Liver (tissue), 3 donors: ENCODE measurements around the gene CBX2.

Experiments used
- EGR1 ChIP-seq, 2 donors: IDR thresholded peaks; 2 replicates each; pipeline ENCODE4 v1.6.1; 2016 to 2018; ENCODE audit warnings: antibody characterized with exemption in 2 of 2, low read depth in 2 of 2
- FOXA1 ChIP-seq: IDR thresholded peaks from 2 replicates; pipeline ENCODE4 v1.6.1; 2016; ENCODE audit warnings: antibody characterized with exemption
- GABPA ChIP-seq, 2 donors: IDR thresholded peaks in 1 of 2; conservative IDR thresholded peaks in 1 of 2; 2 replicates each; pipeline ENCODE4 v1.6.1; 2016; ENCODE audit warnings: antibody characterized with exemption in 2 of 2, mild to moderate bottlenecking in 1 of 2, moderate library complexity in 1 of 2
- JUND ChIP-seq, 2 donors: IDR thresholded peaks; 2 replicates each; pipeline ENCODE4 v1.6.1; 2016; ENCODE audit warnings: antibody characterized with exemption in 2 of 2
- RAD21 ChIP-seq, 2 donors: IDR thresholded peaks; 2 replicates each; pipeline ENCODE4 v1.6.1; 2016; ENCODE audit warnings: antibody characterized with exemption in 2 of 2, mild to moderate bottlenecking in 2 of 2
- RXRA ChIP-seq, 2 donors: IDR thresholded peaks; 2 replicates each; pipeline ENCODE4 v1.6.1; 2017 to 2018; ENCODE audit warnings: antibody characterized with exemption in 2 of 2, mild to moderate bottlenecking in 1 of 2
- SP1 ChIP-seq: IDR thresholded peaks from 2 replicates; pipeline ENCODE4 v1.6.1; 2018; ENCODE audit warnings: antibody characterized with exemption, mild to moderate bottlenecking
- YY1 ChIP-seq: IDR thresholded peaks from 2 replicates; pipeline ENCODE4 v1.6.1; 2016; ENCODE audit warnings: antibody characterized with exemption, mild to moderate bottlenecking
- TF ChIP-seq, protein P1 (sequence below): fragments of 150-350 bp; IDR thresholded peaks from 2 replicates; pipeline ENCODE4 v1.5.1; 2017; ENCODE audit warnings: improper control_type of control experiment, low read depth, low read length; ENCODE audit not compliant: missing input control
- TF ChIP-seq, protein P2 (sequence below): IDR thresholded peaks from 2 replicates; pipeline ENCODE4 v1.6.1; 2016; ENCODE audit warnings: antibody characterized with exemption
- TF ChIP-seq, protein P3 (sequence below): IDR thresholded peaks from 2 replicates; pipeline ENCODE4 v1.6.1; 2016; ENCODE audit warnings: antibody characterized with exemption
- TF ChIP-seq, protein P4 (sequence below): IDR thresholded peaks from 2 replicates; pipeline ENCODE4 v1.6.1; 2016; ENCODE audit warnings: antibody characterized with exemption, mild to moderate bottlenecking
- TF ChIP-seq, protein P5 (sequence below): IDR thresholded peaks from 2 replicates; pipeline ENCODE4 v1.6.1; 2016; ENCODE audit warnings: antibody characterized with exemption
- donor health status: healthy.
- donor health status: healthy.

DNA sequence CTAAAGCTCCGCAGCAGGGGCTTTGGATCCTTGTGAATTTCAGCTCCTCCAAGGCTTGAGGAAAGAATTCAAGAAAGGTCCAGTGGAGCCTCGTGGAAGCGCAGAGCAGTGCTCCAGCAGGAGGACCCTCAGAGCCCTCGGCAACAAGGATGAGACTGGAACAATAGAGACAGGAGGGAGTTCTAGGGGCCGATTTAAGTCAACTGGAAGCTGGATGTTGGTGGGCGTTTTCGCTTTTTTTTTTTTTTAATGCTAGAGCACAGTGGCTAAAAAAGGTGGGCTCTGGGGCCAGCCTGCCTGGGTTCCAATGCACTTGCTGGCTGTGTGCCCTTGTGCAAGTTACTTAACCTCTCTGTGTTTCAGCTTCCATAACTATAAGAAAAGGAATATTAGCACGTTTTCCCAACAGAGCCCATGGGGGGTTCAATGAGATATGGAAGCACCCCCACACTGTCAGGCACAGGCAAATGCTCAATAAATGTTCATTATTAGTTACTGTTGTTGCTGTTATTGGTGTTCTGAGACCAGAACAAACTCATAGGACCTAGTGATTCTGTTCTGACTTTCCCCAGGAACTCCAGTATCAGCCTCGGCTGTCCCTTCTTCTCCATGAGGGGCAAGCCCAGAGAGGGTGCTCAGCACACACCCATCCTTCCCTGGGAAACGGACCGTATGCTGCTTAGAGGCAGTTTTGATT, 24.2 kb downstream of the CBX2 start:
- TF ChIP-seq, protein P1, sequence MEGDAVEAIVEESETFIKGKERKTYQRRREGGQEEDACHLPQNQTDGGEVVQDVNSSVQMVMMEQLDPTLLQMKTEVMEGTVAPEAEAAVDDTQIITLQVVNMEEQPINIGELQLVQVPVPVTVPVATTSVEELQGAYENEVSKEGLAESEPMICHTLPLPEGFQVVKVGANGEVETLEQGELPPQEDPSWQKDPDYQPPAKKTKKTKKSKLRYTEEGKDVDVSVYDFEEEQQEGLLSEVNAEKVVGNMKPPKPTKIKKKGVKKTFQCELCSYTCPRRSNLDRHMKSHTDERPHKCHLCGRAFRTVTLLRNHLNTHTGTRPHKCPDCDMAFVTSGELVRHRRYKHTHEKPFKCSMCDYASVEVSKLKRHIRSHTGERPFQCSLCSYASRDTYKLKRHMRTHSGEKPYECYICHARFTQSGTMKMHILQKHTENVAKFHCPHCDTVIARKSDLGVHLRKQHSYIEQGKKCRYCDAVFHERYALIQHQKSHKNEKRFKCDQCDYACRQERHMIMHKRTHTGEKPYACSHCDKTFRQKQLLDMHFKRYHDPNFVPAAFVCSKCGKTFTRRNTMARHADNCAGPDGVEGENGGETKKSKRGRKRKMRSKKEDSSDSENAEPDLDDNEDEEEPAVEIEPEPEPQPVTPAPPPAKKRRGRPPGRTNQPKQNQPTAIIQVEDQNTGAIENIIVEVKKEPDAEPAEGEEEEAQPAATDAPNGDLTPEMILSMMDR = no peak
- TF ChIP-seq RAD21 (IDR thresholded peaks at IDR 0.05) (no peak), YY1 (no peak), GABPA (IDR thresholded peaks at IDR 0.05 in 1 of 2, conservative IDR thresholded peaks at IDR 0.05 in 1 of 2) (no peak), EGR1 (IDR thresholded peaks at IDR 0.05; ENCODE audit: low read depth in 2 of 2) (no peak), JUND (IDR thresholded peaks at IDR 0.05) (no peak), SP1 (no peak), FOXA1 (no peak), RXRA (IDR thresholded peaks at IDR 0.05) (no peak)
- TF ChIP-seq, protein P2, sequence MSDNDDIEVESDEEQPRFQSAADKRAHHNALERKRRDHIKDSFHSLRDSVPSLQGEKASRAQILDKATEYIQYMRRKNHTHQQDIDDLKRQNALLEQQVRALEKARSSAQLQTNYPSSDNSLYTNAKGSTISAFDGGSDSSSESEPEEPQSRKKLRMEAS = no peak
- TF ChIP-seq, protein P3, sequence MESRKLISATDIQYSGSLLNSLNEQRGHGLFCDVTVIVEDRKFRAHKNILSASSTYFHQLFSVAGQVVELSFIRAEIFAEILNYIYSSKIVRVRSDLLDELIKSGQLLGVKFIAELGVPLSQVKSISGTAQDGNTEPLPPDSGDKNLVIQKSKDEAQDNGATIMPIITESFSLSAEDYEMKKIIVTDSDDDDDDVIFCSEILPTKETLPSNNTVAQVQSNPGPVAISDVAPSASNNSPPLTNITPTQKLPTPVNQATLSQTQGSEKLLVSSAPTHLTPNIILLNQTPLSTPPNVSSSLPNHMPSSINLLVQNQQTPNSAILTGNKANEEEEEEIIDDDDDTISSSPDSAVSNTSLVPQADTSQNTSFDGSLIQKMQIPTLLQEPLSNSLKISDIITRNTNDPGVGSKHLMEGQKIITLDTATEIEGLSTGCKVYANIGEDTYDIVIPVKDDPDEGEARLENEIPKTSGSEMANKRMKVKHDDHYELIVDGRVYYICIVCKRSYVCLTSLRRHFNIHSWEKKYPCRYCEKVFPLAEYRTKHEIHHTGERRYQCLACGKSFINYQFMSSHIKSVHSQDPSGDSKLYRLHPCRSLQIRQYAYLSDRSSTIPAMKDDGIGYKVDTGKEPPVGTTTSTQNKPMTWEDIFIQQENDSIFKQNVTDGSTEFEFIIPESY = no peak
- TF ChIP-seq, protein P4, sequence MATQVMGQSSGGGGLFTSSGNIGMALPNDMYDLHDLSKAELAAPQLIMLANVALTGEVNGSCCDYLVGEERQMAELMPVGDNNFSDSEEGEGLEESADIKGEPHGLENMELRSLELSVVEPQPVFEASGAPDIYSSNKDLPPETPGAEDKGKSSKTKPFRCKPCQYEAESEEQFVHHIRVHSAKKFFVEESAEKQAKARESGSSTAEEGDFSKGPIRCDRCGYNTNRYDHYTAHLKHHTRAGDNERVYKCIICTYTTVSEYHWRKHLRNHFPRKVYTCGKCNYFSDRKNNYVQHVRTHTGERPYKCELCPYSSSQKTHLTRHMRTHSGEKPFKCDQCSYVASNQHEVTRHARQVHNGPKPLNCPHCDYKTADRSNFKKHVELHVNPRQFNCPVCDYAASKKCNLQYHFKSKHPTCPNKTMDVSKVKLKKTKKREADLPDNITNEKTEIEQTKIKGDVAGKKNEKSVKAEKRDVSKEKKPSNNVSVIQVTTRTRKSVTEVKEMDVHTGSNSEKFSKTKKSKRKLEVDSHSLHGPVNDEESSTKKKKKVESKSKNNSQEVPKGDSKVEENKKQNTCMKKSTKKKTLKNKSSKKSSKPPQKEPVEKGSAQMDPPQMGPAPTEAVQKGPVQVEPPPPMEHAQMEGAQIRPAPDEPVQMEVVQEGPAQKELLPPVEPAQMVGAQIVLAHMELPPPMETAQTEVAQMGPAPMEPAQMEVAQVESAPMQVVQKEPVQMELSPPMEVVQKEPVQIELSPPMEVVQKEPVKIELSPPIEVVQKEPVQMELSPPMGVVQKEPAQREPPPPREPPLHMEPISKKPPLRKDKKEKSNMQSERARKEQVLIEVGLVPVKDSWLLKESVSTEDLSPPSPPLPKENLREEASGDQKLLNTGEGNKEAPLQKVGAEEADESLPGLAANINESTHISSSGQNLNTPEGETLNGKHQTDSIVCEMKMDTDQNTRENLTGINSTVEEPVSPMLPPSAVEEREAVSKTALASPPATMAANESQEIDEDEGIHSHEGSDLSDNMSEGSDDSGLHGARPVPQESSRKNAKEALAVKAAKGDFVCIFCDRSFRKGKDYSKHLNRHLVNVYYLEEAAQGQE = no peak
- TF ChIP-seq, protein P5, sequence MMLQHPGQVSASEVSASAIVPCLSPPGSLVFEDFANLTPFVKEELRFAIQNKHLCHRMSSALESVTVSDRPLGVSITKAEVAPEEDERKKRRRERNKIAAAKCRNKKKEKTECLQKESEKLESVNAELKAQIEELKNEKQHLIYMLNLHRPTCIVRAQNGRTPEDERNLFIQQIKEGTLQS = no peak
